Measurements from ENCODE around the gene MRPS10.
"Not testable (repeated sequence)": the region's sequence is repeated elsewhere in the genome, so short reads cannot be mapped to it uniquely, and the experiment has no call there.

Gene MRPS10

GRCh38 chr6:42203183-42203582, 14.5 kb downstream of the MRPS10 start:
- no peak for DNase-seq

- not testable (repeated sequence) for DNase-seq
Measured at GRCh38 chr6:42202131-42202915, 15.3 kb downstream of the MRPS10 start.

GRCh38 chr6:42201382-42201781, 16.3 kb downstream of the MRPS10 start:
- no peak for DNase-seq

GRCh38 chr6:42200035-42200434, 17.6 kb downstream of the MRPS10 start:
- DNase-seq = no peak

GRCh38 chr6:42199106-42199981, 18.3 kb downstream of the MRPS10 start:
- no peak for DNase-seq

- no peak for DNase-seq
Measured at GRCh38 chr6:42197555-42198362, 19.9 kb downstream of the MRPS10 start.

- DNase-seq = no peak
Measured at GRCh38 chr6:42195415-42195814, 22.2 kb downstream of the MRPS10 start.

- no peak for DNase-seq
Measured at GRCh38 chr6:42194056-42194455, 23.6 kb downstream of the MRPS10 start.

GRCh38 chr6:42193491-42193894, 24.2 kb downstream of the MRPS10 start:
- DNase-seq = no peak

- not testable (repeated sequence) for DNase-seq
Measured at GRCh38 chr6:42192385-42192784, 25.3 kb downstream of the MRPS10 start.

- no peak for DNase-seq
Measured at GRCh38 chr6:42190554-42191183, 27.0 kb downstream of the MRPS10 start.

GRCh38 chr6:42188406-42188805, 29.3 kb downstream of the MRPS10 start:
- DNase-seq = no peak

- DNase-seq = no peak
Measured at GRCh38 chr6:42185597-42185996, 32.1 kb downstream of the MRPS10 start.

GRCh38 chr6:42184475-42184874, 33.2 kb downstream of the MRPS10 start:
- no peak for DNase-seq

GRCh38 chr6:42182101-42182500, 35.6 kb downstream of the MRPS10 start:
- DNase-seq = no peak

GRCh38 chr6:42179945-42180313, 37.7 kb downstream of the MRPS10 start:
- DNase-seq = no peak

GRCh38 chr6:42179261-42179944, 38.3 kb downstream of the MRPS10 start:
- DNase-seq = no peak

- peak; percentile 6 for DNase-seq
Measured at GRCh38 chr6:42177514-42178364, 39.9 kb downstream of the MRPS10 start.

- DNase-seq = no peak
Measured at GRCh38 chr6:42176981-42177380, 40.7 kb downstream of the MRPS10 start.

GRCh38 chr6:42175860-42176259, 41.8 kb downstream of the MRPS10 start:
- DNase-seq = no peak

- DNase-seq = no peak
Measured at GRCh38 chr6:42173101-42173500, 44.6 kb downstream of the MRPS10 start, which contains the start of gene GUCA1A. Gene GUCA1A (plus strand): TSS chr6:42173364. CDS start chr6:42173614, 250 bp downstream.
